HEK293T (cell line): ENCODE results near the gene SNX21.

Source experiments
- ARNT ChIP-seq: fragments of 450-650 bp; IDR thresholded peaks from 2 replicates; pipeline ENCODE4 v1.6.1; 2017; ENCODE audit warnings: mild to moderate bottlenecking
- ELF4 ChIP-seq: fragments of 450-650 bp; IDR thresholded peaks from 2 replicates; pipeline ENCODE4 v1.6.1; 2017; ENCODE audit warnings: antibody characterized with exemption
- FOXK2 ChIP-seq: fragments of 450-650 bp; IDR thresholded peaks from 2 replicates; pipeline ENCODE4 v1.6.1; 2016; ENCODE audit warnings: mild to moderate bottlenecking
- NFRKB ChIP-seq: fragments of 450-650 bp; IDR thresholded peaks from 2 replicates; pipeline ENCODE4 v1.6.1; 2016; ENCODE audit warnings: mild to moderate bottlenecking, moderate library complexity
- TARDBP ChIP-seq: fragments of 450-650 bp; IDR thresholded peaks from 2 replicates; pipeline ENCODE4 v1.6.1; 2016

DNA sequence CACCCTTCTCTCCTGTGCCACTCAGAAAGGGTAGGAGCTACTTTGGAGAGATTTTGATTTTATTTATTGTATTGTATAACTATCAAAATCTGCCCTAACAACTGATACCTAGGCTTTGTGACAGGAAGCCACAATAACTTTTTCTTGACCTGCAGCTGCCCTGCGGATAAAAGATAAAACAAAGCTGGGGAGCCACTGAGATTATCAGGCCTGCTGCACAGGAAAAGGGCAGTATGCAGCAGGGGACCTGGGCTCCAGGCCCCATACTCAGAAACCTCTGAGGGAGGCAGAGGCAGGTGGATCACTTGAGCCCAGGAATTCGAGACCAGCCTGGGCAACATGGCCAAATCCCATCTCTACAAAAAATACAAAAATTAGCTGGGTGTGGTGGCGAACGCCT, 980 bp upstream of the SNX21 start:
- TF ChIP-seq NFRKB (no peak), TARDBP (no peak), ELF4 (no peak), ARNT (no peak), FOXK2 (no peak)
